Spinal cord (tissue), 10 donors: Measurements from ENCODE around the gene VOPP1. TPM values are rescaled to one million over a fixed set of nuclear protein-coding genes. Genes with fewer than 3 reads are reported as not detected.
A peak's percentile ranks its signal among the peaks of the same experiment; 100 is the strongest.
"Not testable (repeated sequence)": the region's sequence is repeated elsewhere in the genome, so short reads cannot be mapped to it uniquely, and the experiment has no call there.

Source experiments
- DNase-seq, 6 donors: peaks; one replicate each; pipeline versions ENCODE4 v3.0.0 to v3.0.0-alpha.2; 2013 to 2015; ENCODE audit warnings: low spot score in 6 of 6, low read depth in 4 of 6
- H3K27ac ChIP-seq: one replicate; pipeline ENCODE4 v1.5.1; 2013; ENCODE audit warnings: low read depth, low read length, control low read depth
- H3K27me3 ChIP-seq: one replicate; pipeline ENCODE4 v1.6.1; 2013; ENCODE audit warnings: low read length; ENCODE audit not compliant: control insufficient read depth, insufficient read depth
- H3K36me3 ChIP-seq: one replicate; pipeline ENCODE4 v1.6.1; 2013; ENCODE audit warnings: low read length; ENCODE audit not compliant: control insufficient read depth, insufficient read depth
- H3K4me1 ChIP-seq: one replicate; pipeline ENCODE4 v1.6.1; 2013; ENCODE audit warnings: low read length; ENCODE audit not compliant: control insufficient read depth, insufficient read depth
- H3K4me3 ChIP-seq: one replicate; pipeline ENCODE4 v1.5.1; 2013; ENCODE audit warnings: low read depth, low read length, control low read depth
- H3K9me3 ChIP-seq: one replicate; pipeline ENCODE4 v1.6.1; 2013; ENCODE audit warnings: low read length; ENCODE audit not compliant: control insufficient read depth, insufficient read depth
- WGBS: methylation state at CpG from one replicate; pipeline ENCODE4 v1.1.5; 2013; ENCODE audit warnings: missing lambda C conversion rate; ENCODE audit not compliant: insufficient coverage; 5-methylcytosine and 5-hydroxymethylcytosine counted together
- polyA plus RNA-seq, 2 donors: library from polyadenylated mRNA; unstranded; fragments of 120-200 nt; gene quantifications; one replicate each; pipeline ENCODE4 v1.2.1, GENCODE V29; 2013; ENCODE audit not compliant: insufficient read length in 2 of 2
- total RNA-seq, 2 donors: library from RNA; depleted of rRNA in 1 of 2; stranded (reverse); fragments of 120-200 nt in 1 of 2; fragments of >200 nt in 1 of 2; gene quantifications; one replicate each; pipeline versions ENCODE4 v1.2.3 to v1.2.4, GENCODE V29; 2013 to 2014
- donor health status: healthy.

The VOPP1 gene
- total and polyA plus RNA-seq, 4 donors, result 59.1 to 121 (median 86.5) TPM

DNA sequence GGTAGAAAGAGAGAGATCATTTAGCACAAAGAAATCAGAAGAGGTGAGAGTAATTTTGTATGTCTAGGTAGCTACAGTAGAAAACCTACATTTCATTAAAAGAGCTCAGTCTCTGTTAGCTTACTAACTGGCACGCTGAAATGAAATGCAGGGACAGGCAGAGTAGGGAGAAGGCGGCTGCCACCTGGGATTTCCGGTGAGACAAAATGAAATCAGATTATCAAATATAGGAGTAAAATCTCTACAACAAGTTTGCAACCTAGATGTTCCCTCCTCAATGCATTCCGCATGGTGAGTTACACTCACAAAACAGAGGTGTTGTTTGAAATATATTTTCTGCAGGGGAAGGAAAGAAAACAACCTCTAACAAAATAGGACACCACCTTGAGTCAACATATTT lies 55.9 kb downstream of the VOPP1 start:
- H3K27me3 ChIP-seq, result no peaks in the 10 kb centered on the region
- peaks cover 21% of the 10 kb centered on the region for H3K4me1 ChIP-seq
- H3K4me3 ChIP-seq, result no peak overlapping the region
- no peaks in the 10 kb centered on the region for H3K9me3 ChIP-seq
- H3K36me3 ChIP-seq, result peaks cover 32% of the 10 kb centered on the region
- no peak for DNase-seq
- WGBS, result no CpG with 5 or more reads among the region's 4 CpGs
- H3K27ac ChIP-seq, result no peak overlapping the region

DNA sequence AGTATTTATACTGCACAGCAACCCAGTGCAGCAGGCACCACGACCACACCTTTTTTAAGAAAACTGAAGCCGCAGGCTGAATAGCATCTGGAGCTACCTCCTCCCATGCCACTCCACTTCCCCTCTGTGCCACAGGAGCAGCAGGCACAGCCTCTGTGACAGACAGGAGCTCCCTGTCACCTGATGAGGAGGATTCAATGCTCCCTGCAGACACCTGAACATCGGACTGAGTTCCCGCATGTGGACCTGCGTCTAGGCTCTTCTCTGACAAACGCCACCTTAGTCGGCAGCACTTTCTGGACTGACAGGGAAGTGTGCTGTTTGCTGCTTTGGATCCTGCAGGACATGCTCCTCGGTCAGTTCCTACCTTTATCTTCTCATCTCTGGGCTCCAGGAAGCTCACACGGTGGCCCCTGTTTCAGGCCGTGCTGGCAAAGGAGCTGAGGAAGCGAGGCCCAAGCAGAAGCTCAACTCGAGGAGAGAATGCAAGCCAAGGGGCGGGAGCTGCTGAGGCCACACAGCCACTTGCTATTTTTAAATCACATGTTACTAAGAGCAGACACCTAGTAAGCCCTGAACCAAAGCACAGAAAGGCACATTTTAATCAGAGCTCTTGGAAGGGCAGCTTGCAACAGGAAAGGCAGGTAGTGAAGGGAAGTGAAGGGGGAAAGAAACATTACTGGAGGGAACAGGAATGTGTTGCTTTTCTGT lies 56.6 kb downstream of the VOPP1 start:
- Histone ChIP-seq H3K4me1 (peaks cover 16% of the 10 kb centered on the region), H3K27me3 (no peaks in the 10 kb centered on the region), H3K27ac (no peak overlapping the region), H3K4me3 (no peak overlapping the region), H3K36me3 (peaks cover 32% of the 10 kb centered on the region), H3K9me3 (no peaks in the 10 kb centered on the region)
- 77% methylated on average over 12 of the region's 13 CpGs for WGBS
- DNase-seq, result no peak

DNA sequence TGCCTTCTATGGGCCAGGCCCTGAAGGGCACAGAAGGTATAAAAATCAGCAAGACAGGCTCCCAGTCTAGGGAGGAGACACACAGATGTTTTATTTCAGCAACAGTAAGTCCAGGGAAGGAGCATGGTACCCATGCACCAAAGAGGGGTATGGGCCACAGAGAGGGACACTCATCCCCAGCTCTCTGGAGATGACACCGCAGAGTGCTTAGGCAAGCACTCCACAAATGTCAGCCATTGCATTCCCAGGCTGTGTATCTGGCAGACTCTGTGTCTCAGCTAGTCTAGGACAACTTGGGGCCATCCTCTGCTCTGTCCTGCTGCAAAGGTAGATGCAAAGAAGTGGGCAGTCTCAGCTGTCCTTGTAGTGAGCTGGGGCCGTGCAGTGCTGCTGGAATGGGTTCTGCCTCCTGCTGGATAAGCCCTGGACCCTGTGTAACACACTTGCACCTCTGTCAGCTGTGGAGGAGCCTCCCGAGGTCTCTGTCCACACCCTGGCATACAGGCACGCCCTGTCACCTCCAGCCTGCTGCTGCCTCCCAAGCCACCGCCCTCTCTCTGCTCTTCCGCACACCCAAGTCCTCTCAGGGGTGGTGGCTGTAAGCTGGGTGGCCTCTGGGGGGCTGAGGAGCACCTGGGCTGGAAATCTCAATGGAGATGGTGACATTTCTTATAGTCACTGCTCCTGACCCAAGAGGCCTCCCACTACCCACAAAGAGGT lies 57.6 kb downstream of the VOPP1 start:
- Histone ChIP-seq H3K9me3 (no peaks in the 10 kb centered on the region), H3K27ac (no peak overlapping the region), H3K4me3 (no peak overlapping the region), H3K36me3 (peaks cover 32% of the 10 kb centered on the region), H3K4me1 (peaks cover 10% of the 10 kb centered on the region), H3K27me3 (no peaks in the 10 kb centered on the region)
- 87% methylated on average over 3 of the region's 6 CpGs for WGBS
- no peak for DNase-seq

- Histone ChIP-seq H3K36me3 (peaks cover 30% of the 10 kb centered on the region), H3K4me1 (peaks cover 7% of the 10 kb centered on the region), H3K27me3 (no peaks in the 10 kb centered on the region), H3K4me3 (no peak overlapping the region), H3K27ac (no peak overlapping the region), H3K9me3 (no peaks in the 10 kb centered on the region)
- WGBS, result 86% methylated on average over 1 of the region's 5 CpGs
- peak in 2 of 6 donors; percentile 35 to 63 for DNase-seq
Measured at GRCh38 chr7:55513868-55514267, 58.4 kb downstream of the VOPP1 start.

DNA sequence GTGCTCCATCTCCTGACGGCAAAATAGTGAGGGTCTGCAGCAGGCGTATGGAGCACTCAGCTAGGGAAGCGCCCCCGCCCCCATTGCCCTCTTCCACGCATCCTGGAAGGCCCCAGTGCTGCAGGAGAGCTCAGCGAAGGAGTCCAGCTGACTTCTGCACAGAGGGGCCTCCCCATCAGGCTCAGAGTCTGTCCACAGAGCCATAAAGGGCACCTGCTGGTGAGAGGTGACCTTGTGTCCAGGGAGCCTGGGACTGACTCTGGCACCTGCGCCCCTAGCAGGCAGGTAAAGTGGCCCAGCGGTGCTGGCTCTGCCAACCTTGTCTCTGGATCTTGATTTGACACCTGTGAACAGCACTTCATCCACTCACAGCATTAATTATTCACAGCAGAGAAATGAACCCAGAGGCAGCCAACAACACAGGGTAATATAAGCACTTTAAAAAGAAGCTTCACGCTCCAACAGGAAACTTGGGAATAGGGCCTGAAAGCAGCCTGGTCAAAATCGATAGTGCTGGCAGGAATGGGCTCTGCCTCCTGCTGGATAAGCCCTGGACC lies 59.6 kb downstream of the VOPP1 start:
- Histone ChIP-seq H3K9me3 (no peaks in the 10 kb centered on the region), H3K27ac (no peak overlapping the region), H3K36me3 (peaks cover 20% of the 10 kb centered on the region), H3K4me3 (no peak overlapping the region), H3K27me3 (no peaks in the 10 kb centered on the region), H3K4me1 (peaks cover 7% of the 10 kb centered on the region)
- DNase-seq, result no peak
- 85% methylated on average over 10 of the region's 10 CpGs for WGBS

DNA sequence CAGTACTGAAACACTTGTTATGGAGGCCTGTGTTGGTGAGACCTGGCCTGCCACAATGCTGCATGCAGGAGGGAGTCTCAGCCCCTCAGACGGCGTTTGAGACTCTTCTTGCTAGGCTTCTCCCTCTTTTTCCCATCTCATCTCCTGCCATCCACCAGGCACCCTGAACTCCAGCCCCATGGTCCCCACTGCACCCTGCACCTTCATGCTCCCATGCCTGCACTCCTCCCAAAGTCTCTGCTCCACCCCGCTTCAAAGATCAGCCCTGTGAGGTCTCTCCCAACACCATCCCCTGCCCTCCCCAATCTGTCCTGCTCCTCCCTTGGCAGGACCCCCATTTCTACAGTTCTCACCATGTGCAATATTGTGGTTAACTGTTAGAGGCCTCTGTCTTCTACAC lies 61.7 kb downstream of the VOPP1 start:
- no peak overlapping the region for H3K4me3 ChIP-seq
- H3K27ac ChIP-seq, result no peak overlapping the region
- H3K27me3 ChIP-seq, result no peaks in the 10 kb centered on the region
- H3K4me1 ChIP-seq, result peaks cover 7% of the 10 kb centered on the region
- DNase-seq, result no peak
- H3K36me3 ChIP-seq, result peaks cover 13% of the 10 kb centered on the region
- H3K9me3 ChIP-seq, result no peaks in the 10 kb centered on the region
- 93% methylated on average over 3 of the region's 3 CpGs for WGBS

DNA sequence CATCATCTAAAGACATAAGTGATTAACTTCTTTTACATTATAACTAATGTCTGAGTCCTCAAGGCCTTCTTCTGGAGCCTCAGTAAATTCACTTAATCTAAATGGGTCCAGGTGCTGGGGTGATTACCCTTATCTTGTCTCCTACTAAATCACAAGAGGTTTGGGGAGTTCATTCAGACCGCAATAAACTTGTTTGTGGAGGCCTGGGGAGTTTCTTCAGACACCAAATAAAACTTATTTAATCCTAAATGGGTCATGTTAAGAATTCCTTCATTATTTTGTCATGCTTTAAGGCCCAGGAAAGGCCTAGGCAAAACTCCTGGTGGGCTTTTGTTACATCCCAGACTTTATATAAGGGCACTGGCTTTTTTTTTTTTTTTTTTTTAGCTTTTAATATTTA lies 62.1 kb downstream of the VOPP1 start:
- H3K27ac ChIP-seq, H3K4me1 ChIP-seq, H3K4me3 ChIP-seq, H3K27me3 ChIP-seq, H3K9me3 ChIP-seq, DNase-seq: not testable (repeated sequence)
- WGBS, result no CpG with 5 or more reads among the region's 1 CpG
- peaks cover 11% of the 10 kb centered on the region for H3K36me3 ChIP-seq

- peaks cover 10% of the 10 kb centered on the region for H3K4me1 ChIP-seq
- WGBS, result no CpG with 5 or more reads among the region's 1 CpG
- no peak overlapping the region for H3K27ac ChIP-seq
- DNase-seq, result no peak
- no peak overlapping the region for H3K4me3 ChIP-seq
- H3K36me3 ChIP-seq, result peaks cover 5% of the 10 kb centered on the region
- H3K27me3 ChIP-seq, result no peaks in the 10 kb centered on the region
- no peaks in the 10 kb centered on the region for H3K9me3 ChIP-seq
Measured at GRCh38 chr7:55509322-55509721, 63.0 kb downstream of the VOPP1 start.

- WGBS, result 100% methylated on average over 1 of the region's 5 CpGs
- H3K36me3 ChIP-seq, result peaks cover 5% of the 10 kb centered on the region
- H3K4me3 ChIP-seq, result no peak overlapping the region
- no peaks in the 10 kb centered on the region for H3K27me3 ChIP-seq
- no peaks in the 10 kb centered on the region for H3K9me3 ChIP-seq
- no peak overlapping the region for H3K27ac ChIP-seq
- DNase-seq, result no peak
- H3K4me1 ChIP-seq, result peaks cover 13% of the 10 kb centered on the region
Measured at GRCh38 chr7:55508221-55509011, 63.9 kb downstream of the VOPP1 start.
